ENCODE measurements around the gene REM2. TPM values are rescaled to one million over a fixed set of nuclear protein-coding genes. Genes with fewer than 3 reads are reported as not detected.

REM2 gene
- total RNA-seq, 2 donors from 2014 or later = 0.77 to 1.2 TPM

- peak; percentile 64 for TF ChIP-seq CTCF (conservative IDR thresholded peaks at IDR 0.05)
- peak within 1 kb of the TSS; percentile 71 for H3K27ac ChIP-seq (ENCODE audit: low read depth, low read length)
- WGBS, 2 experiments (ENCODE audit: insufficient coverage in 1 of 2, insufficient read length in 1 of 2) = 1 to 2% methylated on average over 12 to 46 of the region's 46 CpGs
These were observed 46.5 kb upstream of the REM2 start, which contains the start of gene MMP14 for GRCh38 chr14:22836301-22837113. Gene MMP14, plus strand, starts transcription at chr14:22836585. Its CDS starts 233 bp downstream, at chr14:22836818.

GRCh38 chr14:22837114-22837749, 45.8 kb upstream of the REM2 start:
- peak overlapping the region; percentile 98 for H3K9ac ChIP-seq (ENCODE audit: extremely low read depth, low read length, poor library complexity, severe bottlenecking)

More at GRCh38 chr14:22836301-22837113, 46.5 kb upstream of the REM2 start, which contains the start of gene MMP14:
- Mint-ChIP-seq H3K4me3 (peak within 1 kb of the TSS; percentile 100), H3K9me3 (no peaks in the 10 kb centered on the region), H3K4me1 (peaks cover 19% of the 10 kb centered on the region), H3K27ac (peak within 1 kb of the TSS; percentile 98), H3K27me3 (ENCODE audit: insufficient read depth) (no peaks in the 10 kb centered on the region), H3K36me3 (ENCODE audit: low read depth) (peaks cover 47% of the 10 kb centered on the region)
- H3K4me1 ChIP-seq (ENCODE audit: control insufficient read depth, insufficient read depth, low read length) = peaks cover 7% of the 10 kb centered on the region
- peak within 1 kb of the TSS; percentile 98 for H3K9ac ChIP-seq (ENCODE audit: extremely low read depth, low read length, poor library complexity, severe bottlenecking)
- H3K4me3 ChIP-seq (ENCODE audit: low read length) = peak within 1 kb of the TSS; percentile 95
- peaks cover 59% of the 10 kb centered on the region for H3K36me3 ChIP-seq (ENCODE audit: control insufficient read depth, insufficient read depth, low read length)
- no peaks in the 10 kb centered on the region for H3K27me3 ChIP-seq (ENCODE audit: control insufficient read depth, insufficient read depth, low read length, poor library complexity, severe bottlenecking)
- no peaks in the 10 kb centered on the region for H3K9me3 ChIP-seq (ENCODE audit: control insufficient read depth, low read length)
- DNase-seq = peak; percentile 87

More at GRCh38 chr14:22837114-22837749, 45.8 kb upstream of the REM2 start:
- no peaks in the 10 kb centered on the region for H3K9me3 ChIP-seq (ENCODE audit: control insufficient read depth, low read length)
- H3K4me1 Mint-ChIP-seq = peaks cover 19% of the 10 kb centered on the region
- 0 to 2% methylated on average over 4 to 57 of the region's 57 CpGs for WGBS, 2 experiments (ENCODE audit: insufficient coverage in 1 of 2, insufficient read length in 1 of 2)
- H3K4me3 Mint-ChIP-seq = peak overlapping the region; percentile 100
- H3K4me1 ChIP-seq (ENCODE audit: control insufficient read depth, insufficient read depth, low read length) = peaks cover 7% of the 10 kb centered on the region
- DNase-seq = peak; percentile 80
- H3K36me3 ChIP-seq (ENCODE audit: control insufficient read depth, insufficient read depth, low read length) = peaks cover 59% of the 10 kb centered on the region
- H3K27me3 ChIP-seq (ENCODE audit: control insufficient read depth, insufficient read depth, low read length, poor library complexity, severe bottlenecking) = no peaks in the 10 kb centered on the region
- no peak for TF ChIP-seq CTCF (conservative IDR thresholded peaks at IDR 0.05)
- H3K27ac ChIP-seq (ENCODE audit: low read depth, low read length) = peak overlapping the region; percentile 71
- peaks cover 49% of the 10 kb centered on the region for H3K36me3 Mint-ChIP-seq (ENCODE audit: low read depth)
- peak overlapping the region; percentile 98 for H3K27ac Mint-ChIP-seq
- H3K9me3 Mint-ChIP-seq = no peaks in the 10 kb centered on the region
- H3K27me3 Mint-ChIP-seq (ENCODE audit: insufficient read depth) = no peaks in the 10 kb centered on the region
- peak overlapping the region; percentile 95 for H3K4me3 ChIP-seq (ENCODE audit: low read length)
